ENCODE data around the gene CIAO1.

CIAO1 gene

GRCh38 chr2:96259497-96259921, 6.5 kb upstream of the CIAO1 start:
- Histone ChIP-seq H3K27ac (ENCODE audit: low read depth, low read length) (no peak overlapping the region), H3K9ac (ENCODE audit: low read length) (no peak overlapping the region), H2AFZ (ENCODE audit: low read depth, low read length, severe bottlenecking) (no peak overlapping the region), H3K4me3 (ENCODE audit: insufficient read depth, low read length, poor library complexity, severe bottlenecking) (no peak overlapping the region), H3K27me3 (ENCODE audit: low read length) (no peaks in the 10 kb centered on the region), H3K9me2 (replicated peaks; ENCODE audit: insufficient read depth, low read length) (no peaks in the 10 kb centered on the region), H4K20me1 (ENCODE audit: low read depth, low read length) (no peaks in the 10 kb centered on the region), H3K79me2 (ENCODE audit: insufficient read depth, low read length) (peaks cover 69% of the 10 kb centered on the region), H3K4me2 (ENCODE audit: low read depth, low read length, poor library complexity, severe bottlenecking) (no peak overlapping the region), H3F3A (ENCODE audit: insufficient read depth) (no peaks in the 10 kb centered on the region), H3K36me3 (ENCODE audit: low read length) (no peaks in the 10 kb centered on the region), H3K9me3 (ENCODE audit: insufficient read depth, low read length) (no peaks in the 10 kb centered on the region)
- no peak for TF ChIP-seq EZH2phosphoT487 (conservative IDR thresholded peaks at IDR 0.05; ENCODE audit: low read length)
- TF ChIP-seq, protein P1, sequence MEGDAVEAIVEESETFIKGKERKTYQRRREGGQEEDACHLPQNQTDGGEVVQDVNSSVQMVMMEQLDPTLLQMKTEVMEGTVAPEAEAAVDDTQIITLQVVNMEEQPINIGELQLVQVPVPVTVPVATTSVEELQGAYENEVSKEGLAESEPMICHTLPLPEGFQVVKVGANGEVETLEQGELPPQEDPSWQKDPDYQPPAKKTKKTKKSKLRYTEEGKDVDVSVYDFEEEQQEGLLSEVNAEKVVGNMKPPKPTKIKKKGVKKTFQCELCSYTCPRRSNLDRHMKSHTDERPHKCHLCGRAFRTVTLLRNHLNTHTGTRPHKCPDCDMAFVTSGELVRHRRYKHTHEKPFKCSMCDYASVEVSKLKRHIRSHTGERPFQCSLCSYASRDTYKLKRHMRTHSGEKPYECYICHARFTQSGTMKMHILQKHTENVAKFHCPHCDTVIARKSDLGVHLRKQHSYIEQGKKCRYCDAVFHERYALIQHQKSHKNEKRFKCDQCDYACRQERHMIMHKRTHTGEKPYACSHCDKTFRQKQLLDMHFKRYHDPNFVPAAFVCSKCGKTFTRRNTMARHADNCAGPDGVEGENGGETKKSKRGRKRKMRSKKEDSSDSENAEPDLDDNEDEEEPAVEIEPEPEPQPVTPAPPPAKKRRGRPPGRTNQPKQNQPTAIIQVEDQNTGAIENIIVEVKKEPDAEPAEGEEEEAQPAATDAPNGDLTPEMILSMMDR (IDR thresholded peaks at IDR 0.05; ENCODE audit: insufficient read depth, low read length, poor library complexity, severe bottlenecking): no peak

DNA sequence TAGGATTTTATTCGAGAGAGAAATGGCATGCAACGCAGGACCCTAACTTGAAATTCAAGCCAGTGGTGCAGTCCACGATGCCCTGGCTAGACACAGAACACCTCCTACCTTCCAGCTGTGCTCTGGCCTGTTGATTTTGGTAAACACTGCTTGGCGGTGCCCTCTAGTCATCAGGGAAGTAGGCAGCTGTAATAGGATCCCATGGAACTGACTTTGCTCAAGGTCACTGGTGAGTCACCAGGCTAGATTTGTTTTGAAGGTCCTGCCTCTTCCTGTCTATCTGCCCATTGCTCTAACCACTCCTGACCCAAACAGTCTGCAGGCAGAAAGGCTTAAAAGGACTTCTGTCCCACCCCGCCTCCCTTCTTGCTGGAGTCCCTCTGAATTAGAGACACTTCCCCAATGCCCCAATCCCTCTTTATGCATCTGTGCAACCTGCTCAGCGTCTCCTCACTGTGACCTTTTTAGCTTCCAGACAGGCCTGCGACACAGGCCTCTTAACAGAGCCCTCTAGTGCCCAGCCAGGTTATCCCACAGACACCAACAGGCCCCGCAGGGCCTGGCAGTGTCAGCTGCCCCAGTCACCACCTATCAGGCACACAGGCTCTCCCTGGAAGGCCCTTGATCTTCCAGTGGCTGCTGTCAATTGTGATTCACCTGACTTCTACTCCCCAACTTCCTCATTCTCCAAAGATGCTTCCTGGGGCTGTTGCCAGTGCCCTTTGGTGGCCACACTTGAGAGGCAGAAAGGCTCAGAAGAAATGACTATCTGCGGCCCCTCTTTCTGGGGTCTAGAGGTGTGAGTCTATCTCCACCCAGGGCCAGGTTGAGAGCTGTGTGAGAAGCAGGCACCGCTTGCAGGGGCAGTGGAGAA, 5.4 kb upstream of the CIAO1 start:
- no peaks in the 10 kb centered on the region for H3K27me3 ChIP-seq (ENCODE audit: low read length)
- no peaks in the 10 kb centered on the region for H3F3A ChIP-seq (ENCODE audit: insufficient read depth)
- no peak overlapping the region for H3K4me2 ChIP-seq (ENCODE audit: low read depth, low read length, poor library complexity, severe bottlenecking)
- H3K27ac ChIP-seq (ENCODE audit: low read depth, low read length): no peak overlapping the region
- H3K4me3 ChIP-seq (ENCODE audit: insufficient read depth, low read length, poor library complexity, severe bottlenecking): no peak overlapping the region
- H3K9ac ChIP-seq (ENCODE audit: low read length): no peak overlapping the region
- H2AFZ ChIP-seq (ENCODE audit: low read depth, low read length, severe bottlenecking): no peak overlapping the region
- H3K9me3 ChIP-seq (ENCODE audit: insufficient read depth, low read length): no peaks in the 10 kb centered on the region
- H4K20me1 ChIP-seq (ENCODE audit: low read depth, low read length): no peaks in the 10 kb centered on the region
- no peak for TF ChIP-seq EZH2phosphoT487 (conservative IDR thresholded peaks at IDR 0.05; ENCODE audit: low read length)
- TF ChIP-seq, protein P1 (IDR thresholded peaks at IDR 0.05; ENCODE audit: insufficient read depth, low read length, poor library complexity, severe bottlenecking): no peak
- no peaks in the 10 kb centered on the region for H3K9me2 ChIP-seq (replicated peaks; ENCODE audit: insufficient read depth, low read length)
- no peaks in the 10 kb centered on the region for H3K36me3 ChIP-seq (ENCODE audit: low read length)
- peaks cover 80% of the 10 kb centered on the region for H3K79me2 ChIP-seq (ENCODE audit: insufficient read depth, low read length)

DNA sequence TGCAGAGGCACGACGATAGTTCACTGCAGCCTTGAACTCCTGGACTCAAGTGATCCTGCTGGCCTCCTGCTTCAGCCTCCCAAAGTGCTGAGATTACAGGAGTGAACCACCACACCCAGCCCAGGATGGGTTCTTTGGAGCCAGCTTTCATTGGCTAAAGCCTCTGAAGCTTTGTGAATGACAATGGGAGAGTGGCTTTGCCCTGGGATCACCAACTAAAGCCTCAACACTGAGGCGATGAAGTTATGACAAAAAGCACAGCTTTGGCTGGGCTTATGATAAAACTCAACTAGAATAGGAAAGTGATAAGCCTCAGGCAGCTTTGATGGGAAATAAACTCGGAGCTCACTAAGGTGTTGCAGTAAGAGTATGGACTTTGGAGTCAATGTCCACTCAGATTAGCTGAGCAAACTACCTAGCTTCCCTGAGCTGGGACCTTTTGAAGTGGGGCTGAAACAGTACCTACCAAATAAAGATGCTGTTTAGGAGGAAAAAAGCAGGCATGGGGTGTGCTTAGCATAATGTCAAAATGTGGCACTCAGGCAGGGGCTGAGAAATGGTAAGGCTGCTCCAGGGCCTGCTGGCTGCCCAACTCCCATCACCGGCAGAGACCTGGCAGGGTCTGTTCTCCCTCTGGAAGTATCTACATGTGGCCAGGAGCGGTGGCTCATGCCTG, 4.6 kb upstream of the CIAO1 start:
- Histone ChIP-seq H3K36me3 (ENCODE audit: low read length) (no peaks in the 10 kb centered on the region), H3K27ac (ENCODE audit: low read depth, low read length) (no peak overlapping the region)
- TF ChIP-seq EZH2phosphoT487 (conservative IDR thresholded peaks at IDR 0.05; ENCODE audit: low read length): no peak
- TF ChIP-seq, protein P1 (IDR thresholded peaks at IDR 0.05; ENCODE audit: insufficient read depth, low read length, poor library complexity, severe bottlenecking): no peak

More for the DNA sequence above, 4.6 kb upstream of the CIAO1 start:
- H3F3A ChIP-seq (ENCODE audit: insufficient read depth): no peaks in the 10 kb centered on the region
- H2AFZ ChIP-seq (ENCODE audit: low read depth, low read length, severe bottlenecking): no peak overlapping the region
- H3K4me2 ChIP-seq (ENCODE audit: low read depth, low read length, poor library complexity, severe bottlenecking): no peak overlapping the region
- no peaks in the 10 kb centered on the region for H3K9me2 ChIP-seq (replicated peaks; ENCODE audit: insufficient read depth, low read length)
- no peaks in the 10 kb centered on the region for H3K27me3 ChIP-seq (ENCODE audit: low read length)
- no peaks in the 10 kb centered on the region for H3K9me3 ChIP-seq (ENCODE audit: insufficient read depth, low read length)
- H4K20me1 ChIP-seq (ENCODE audit: low read depth, low read length): no peaks in the 10 kb centered on the region
- H3K79me2 ChIP-seq (ENCODE audit: insufficient read depth, low read length): peaks cover 82% of the 10 kb centered on the region
- H3K9ac ChIP-seq (ENCODE audit: low read length): no peak overlapping the region
- H3K4me3 ChIP-seq (ENCODE audit: insufficient read depth, low read length, poor library complexity, severe bottlenecking): no peak overlapping the region
